Cardiac septum (tissue), 1 donor: ENCODE results near the gene HAUS5. TPM values are rescaled to one million over a fixed set of nuclear protein-coding genes. Genes with fewer than 3 reads are reported as not detected.
A peak's percentile ranks its signal among the peaks of the same experiment; 100 is the strongest.
"Not testable (repeated sequence)": the region's sequence is repeated elsewhere in the genome, so short reads cannot be mapped to it uniquely, and the experiment has no call there.

ENCODE experiments used
- DNase-seq: peaks from one replicate; pipeline ENCODE4 v3.0.0-alpha.2; 2020; ENCODE audit warnings: low spot score
- intact Hi-C: fragments of 100-400 bp; cut with DNase I; formaldehyde crosslinking; loops from one replicate; pipeline ENCODE4 v1.14.0; 2022
- total RNA-seq: library from RNA; stranded (reverse); fragmentation: NEBNext Ultra II Directional; extraction: Animal tissue kit (Norgen Biotek cat#: 25700); gene quantifications from one replicate; pipeline ENCODE4 v1.2.1, GENCODE V29; 2021
- donor health status: DM: no; HTN: no; CAD: no.

The HAUS5 gene
- total RNA-seq, 1 donor from 2014 or later = 5.9 TPM

GRCh38 chr19:35639321-35639639, 26.7 kb downstream of the HAUS5 start:
- DNase-seq = no peak
- intact Hi-C loops = no loop called here

GRCh38 chr19:35639863-35640262, 27.3 kb downstream of the HAUS5 start:
- intact Hi-C loops = no loop called here
- no peak for DNase-seq

- intact Hi-C loops = no loop called here
- DNase-seq = no peak
These were observed 29.1 kb downstream of the HAUS5 start, which contains the start of gene ETV2 for GRCh38 chr19:35641515-35642151. TSS of gene ETV2 (plus strand) at chr19:35641745. CDS start at chr19:35642461, 716 bp downstream.

DNA sequence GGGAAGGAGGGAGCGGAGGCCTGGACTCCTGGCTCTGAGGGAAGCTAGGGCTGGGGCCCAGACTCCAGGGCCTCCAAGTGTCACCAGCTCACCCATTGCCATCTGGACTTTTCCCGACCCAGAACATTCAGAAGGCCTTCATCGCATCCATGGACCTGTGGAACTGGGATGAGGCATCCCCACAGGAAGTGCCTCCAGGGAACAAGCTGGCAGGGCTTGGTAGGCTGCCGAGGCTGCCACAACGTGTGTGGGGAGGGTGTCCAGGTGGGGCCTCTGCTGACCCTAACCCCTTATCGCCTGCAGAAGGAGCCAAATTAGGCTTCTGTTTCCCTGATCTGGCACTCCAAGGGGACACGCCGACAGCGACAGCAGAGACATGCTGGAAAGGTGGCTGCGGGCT, 29.8 kb downstream of the HAUS5 start:
- no peak for DNase-seq
- intact Hi-C loops = no loop called here

- intact Hi-C loops = no loop called here
- DNase-seq = no peak
These were observed 30.3 kb downstream of the HAUS5 start for GRCh38 chr19:35642798-35643254.

DNA sequence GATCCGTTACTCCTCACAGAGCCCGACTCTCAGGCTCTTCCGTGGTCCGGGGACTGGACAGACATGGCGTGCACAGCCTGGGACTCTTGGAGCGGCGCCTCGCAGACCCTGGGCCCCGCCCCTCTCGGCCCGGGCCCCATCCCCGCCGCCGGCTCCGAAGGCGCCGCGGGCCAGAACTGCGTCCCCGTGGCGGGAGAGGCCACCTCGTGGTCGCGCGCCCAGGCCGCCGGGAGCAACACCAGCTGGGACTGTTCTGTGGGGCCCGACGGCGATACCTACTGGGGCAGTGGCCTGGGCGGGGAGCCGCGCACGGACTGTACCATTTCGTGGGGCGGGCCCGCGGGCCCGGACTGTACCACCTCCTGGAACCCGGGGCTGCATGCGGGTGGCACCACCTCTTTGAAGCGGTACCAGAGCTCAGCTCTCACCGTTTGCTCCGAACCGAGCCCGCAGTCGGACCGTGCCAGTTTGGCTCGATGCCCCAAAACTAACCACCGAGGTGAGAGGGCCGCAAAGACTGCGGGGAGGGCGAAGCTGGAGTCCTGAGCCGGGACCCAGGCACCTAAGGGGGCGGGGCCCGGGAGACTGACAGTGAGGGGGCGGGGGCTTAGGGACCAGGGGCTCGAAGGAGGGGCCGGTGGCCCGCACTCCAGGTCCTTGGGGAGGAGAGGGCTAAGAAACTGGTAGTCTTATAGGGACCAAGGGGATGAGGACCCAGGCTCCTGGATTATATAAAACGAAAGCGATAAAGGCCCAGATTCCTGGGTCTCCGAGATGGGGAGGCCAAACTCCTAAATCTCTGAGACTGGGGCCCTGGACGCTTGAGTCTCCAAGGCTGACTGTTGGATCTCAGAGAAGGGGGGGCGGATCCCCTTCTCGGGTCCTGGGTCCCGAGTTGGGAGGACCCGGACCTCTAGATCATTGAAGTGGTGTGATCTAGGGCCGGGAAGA, 31.0 kb downstream of the HAUS5 start:
- intact Hi-C loops = loop anchor here (2.0 kb wide), 1 partner anchor 15 kb away; the partner anchor contains the start of gene RBM42
- DNase-seq = peak; percentile 94

DNA sequence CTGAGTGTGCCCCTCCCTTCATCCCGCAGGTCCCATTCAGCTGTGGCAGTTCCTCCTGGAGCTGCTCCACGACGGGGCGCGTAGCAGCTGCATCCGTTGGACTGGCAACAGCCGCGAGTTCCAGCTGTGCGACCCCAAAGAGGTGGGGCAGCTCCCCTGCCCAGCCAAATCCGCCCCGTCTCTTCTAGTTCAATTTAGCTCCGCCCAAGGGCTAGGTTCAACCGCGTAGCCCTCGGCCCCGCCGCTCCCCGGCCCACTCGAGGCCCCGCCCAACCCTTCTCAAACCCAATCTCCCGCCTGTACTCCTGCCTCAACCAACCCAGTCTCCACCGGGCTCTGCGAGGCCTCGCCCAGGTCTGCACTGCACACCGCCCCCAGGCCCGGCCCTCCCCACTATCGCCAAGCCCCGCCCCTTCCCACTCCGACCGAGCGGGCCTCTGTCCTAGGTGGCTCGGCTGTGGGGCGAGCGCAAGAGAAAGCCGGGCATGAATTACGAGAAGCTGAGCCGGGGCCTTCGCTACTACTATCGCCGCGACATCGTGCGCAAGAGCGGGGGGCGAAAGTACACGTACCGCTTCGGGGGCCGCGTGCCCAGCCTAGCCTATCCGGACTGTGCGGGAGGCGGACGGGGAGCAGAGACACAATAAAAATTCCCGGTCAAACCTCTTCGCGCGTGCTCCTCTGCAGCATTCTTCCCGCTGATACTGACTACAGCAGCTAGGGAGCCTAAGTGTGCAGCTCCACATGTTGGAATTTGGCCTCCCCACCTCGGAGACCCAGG, 31.9 kb downstream of the HAUS5 start:
- DNase-seq = peak; percentile 98
- intact Hi-C loops = loop anchor here (2.0 kb wide), 1 partner anchor 16 kb away; the partner anchor contains the start of gene RBM42

- DNase-seq = peak; percentile 91
These were observed 32.6 kb downstream of the HAUS5 start for GRCh38 chr19:35644987-35645679.

DNA sequence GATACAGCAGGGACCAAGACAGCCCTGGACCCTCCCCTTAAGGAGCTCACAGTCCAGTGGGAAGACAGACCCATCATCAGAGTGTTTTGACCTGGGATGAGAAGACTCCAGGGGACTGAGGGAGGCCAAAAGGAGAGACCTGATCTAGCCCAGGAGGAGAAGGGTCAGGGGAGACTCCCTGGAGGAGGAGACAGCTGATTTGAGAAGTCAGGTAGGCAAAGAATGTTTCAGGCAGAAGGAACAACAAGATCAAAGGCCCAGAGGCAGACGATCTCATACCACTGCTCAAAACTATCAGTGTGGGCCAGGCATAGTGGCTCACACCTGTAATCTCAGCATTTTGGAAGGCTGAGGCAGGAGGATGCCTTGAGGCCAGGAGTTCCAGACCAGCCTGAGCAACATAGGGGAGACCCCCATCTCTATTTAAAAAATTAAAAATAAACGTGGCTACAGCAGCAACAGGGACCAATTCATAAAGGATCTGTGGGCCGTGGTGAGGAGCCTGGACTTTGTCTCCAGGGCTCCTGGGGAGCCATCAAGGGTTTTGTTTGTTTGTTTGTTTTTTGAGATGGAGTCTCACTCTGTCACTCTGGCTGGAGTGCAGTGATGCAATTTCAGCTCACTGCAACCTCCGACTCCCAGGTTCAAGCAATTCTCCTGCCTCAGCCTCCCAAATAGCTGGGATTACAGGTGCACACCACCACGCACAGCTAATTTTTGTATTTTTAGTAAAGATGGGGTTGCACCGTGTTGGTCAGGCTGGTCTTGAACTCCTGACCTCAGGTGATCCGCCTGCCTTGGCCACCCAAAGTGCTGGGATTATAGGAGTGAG, 33.4 kb downstream of the HAUS5 start:
- intact Hi-C loops = loop anchor here (2.0 kb wide), 1 partner anchor 17 kb away; the partner anchor contains the start of gene RBM42

More at GRCh38 chr19:35644987-35645679, 32.6 kb downstream of the HAUS5 start:
- intact Hi-C loops = loop anchor here (2.0 kb wide), 1 partner anchor 16 kb away; the partner anchor contains the start of gene RBM42

DNA sequence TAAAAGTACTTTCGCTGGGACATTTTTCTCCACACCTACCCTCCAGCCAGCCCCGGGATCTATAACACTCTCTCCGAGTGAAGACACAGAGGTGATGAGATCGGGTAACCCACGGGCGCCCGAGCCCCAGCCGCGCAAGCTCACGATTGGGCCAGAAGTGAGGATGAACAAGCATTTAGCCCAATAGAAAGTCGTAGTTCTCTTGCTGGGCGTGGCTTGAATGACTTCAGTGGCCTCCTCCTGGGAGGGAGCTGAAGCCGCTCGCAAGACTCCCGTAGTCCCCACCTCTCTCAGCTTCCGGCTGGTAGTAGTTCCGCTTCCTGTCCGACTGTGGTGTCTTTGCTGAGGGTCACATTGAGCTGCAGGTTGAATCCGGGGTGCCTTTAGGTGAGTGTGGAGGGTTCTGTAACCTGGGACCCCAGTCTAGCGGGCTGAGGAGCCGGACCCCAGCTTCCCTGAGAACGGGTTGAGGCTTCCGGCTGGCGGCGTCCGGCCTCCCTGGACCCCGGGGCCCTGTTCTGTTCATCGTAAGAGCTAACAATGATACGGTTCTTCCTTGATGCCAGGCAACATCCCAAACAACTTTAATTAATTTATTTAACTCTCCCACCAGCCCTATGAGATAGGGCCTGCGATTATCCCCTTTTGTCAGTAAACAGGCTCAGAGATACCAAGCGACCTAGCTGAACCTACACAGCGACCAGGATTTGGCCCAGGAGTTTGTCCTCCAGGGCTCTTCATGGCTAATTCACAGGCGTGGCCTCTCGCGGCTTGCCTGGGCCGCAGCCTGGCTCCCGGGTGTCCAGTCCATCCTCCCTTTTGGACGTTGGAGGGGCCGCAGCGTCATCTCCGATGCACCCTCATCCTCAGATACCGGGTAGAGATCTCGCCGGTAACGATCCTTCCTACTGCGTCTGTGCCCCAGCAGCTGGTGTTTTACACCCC, 35.8 kb downstream of the HAUS5 start, which contains the start of gene COX6B1:
TSS of gene COX6B1 (plus strand) at position 307 of the 945 bp plus-strand sequence. CDS start 2,921 bp downstream, outside the sequence.
- peak; percentile 97 for DNase-seq
- intact Hi-C loops = no loop called here

More for the DNA sequence above, 33.4 kb downstream of the HAUS5 start:
- DNase-seq = no peak

- intact Hi-C loops = no loop called here
- DNase-seq = no peak
These were observed 38.0 kb downstream of the HAUS5 start for GRCh38 chr19:35650581-35650980.

GRCh38 chr19:35654828-35655227, 42.3 kb downstream of the HAUS5 start:
- DNase-seq, intact Hi-C loops: not testable (repeated sequence)

DNA sequence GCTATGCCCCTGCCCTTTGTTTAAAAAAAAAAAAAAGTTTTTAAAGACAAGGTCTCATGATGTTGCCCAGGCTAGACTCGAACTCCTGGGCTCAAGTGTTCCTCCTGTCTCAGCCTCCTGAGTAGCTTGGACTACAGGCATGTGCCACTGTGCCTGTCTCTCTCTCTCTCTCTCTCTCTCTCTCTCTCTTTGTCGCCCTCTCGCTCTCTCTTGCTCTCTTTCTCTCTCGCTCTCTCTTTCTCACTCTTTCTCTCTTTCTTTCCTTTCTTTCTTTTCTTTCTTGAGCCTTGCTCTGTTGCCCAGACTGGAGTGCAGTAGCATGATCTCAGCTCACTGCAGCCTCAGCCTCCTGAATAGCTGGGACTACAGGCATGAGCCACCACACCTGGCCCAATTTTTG, 43.1 kb downstream of the HAUS5 start:
- DNase-seq = no peak
- intact Hi-C loops = no loop called here

DNA sequence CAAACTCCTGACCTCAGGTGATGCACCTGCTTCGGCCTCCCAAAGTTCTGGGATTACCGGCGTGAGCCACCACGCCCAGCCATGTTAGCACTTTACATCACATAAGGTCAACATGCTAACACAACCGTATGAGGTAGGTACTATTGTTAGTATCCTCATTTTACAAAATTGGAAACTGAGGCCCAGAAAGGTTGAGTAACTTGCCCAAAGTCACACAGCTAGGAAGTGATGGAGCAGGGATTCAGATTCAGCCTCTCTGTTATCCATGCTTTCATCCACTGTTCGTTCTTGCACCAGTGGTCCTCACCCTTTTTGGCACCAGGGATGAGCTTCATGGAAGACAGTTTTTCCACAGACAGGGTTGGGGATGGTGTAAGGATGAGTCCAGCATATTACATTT, 44.2 kb downstream of the HAUS5 start:
- intact Hi-C loops = no loop called here
- DNase-seq = no peak

GRCh38 chr19:35657904-35658700, 45.6 kb downstream of the HAUS5 start:
- intact Hi-C loops = no loop called here
- no peak for DNase-seq

DNA sequence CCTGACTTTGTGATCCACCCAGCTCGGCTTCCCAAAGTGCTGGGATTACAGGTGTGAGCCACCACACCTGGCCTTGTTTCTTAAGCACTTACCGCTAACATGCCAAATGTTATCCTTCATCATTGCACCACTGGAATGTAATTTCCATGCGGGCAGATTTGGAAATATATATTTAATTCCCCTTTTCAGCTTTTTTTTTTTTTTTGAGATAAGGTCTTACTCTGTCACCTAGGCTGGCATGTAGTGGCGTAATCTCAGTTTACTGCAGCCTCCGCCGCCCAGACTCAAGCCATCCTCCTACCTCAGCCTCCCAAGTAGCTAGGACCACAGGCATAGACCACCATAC, 49.4 kb downstream of the HAUS5 start:
- intact Hi-C loops = no loop called here
- no peak for DNase-seq
